ENCODE measurements around the gene ZYG11A. TPM values are rescaled to one million over a fixed set of nuclear protein-coding genes. Genes with fewer than 3 reads are reported as not detected.

Gene ZYG11A
- total RNA-seq, 4 donors from 2014 or later: not detected

DNA sequence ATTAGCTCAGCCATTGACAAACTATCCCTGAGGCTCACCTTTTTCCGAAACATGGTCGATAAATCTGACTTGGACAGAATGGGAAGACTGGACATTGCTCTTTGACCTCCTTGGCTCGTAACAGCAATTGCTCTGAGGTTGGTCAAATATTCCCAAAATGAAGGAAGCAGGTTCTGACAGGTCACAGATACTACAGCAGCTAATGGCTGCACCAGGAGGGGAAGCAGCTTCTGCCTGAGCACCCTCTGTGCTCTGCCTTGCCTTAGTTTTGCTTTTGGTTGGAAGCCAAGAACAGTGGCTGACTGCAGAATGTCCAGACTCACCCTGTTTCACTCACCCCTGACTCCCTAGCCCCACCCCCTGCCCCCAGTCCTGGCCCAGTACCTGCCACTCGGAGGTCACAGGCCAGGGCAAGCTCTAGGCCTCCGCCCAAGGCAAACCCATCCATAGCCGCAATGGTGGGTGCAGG lies 63.6 kb downstream of the ZYG11A start:
- intact Hi-C loops (cut with DNase I): no loop called here
- Histone ChIP-seq H3K27ac (replicated peaks in 1 of 4) (no peak overlapping the region), H3K4me1 (peaks cover 4 to 22% (median 14%) of the 10 kb centered on the region in 4 donors), H3K27me3 (no peaks in the 10 kb centered on the region), H3K4me3 (no peak overlapping the region), H3K36me3 (peaks cover 3 to 41% (median 20%) of the 10 kb centered on the region in 4 donors), H3K9me3 (no peaks in the 10 kb centered on the region)
- no peak for TF ChIP-seq CTCF (IDR thresholded peaks at IDR 0.05)
- TF ChIP-seq EP300 (IDR thresholded peaks at IDR 0.05): no peak
- WGBS: 97% methylated on average over 6 of the region's 6 CpGs
- no peak for DNase-seq (ENCODE audit: extremely low spot score)

- Histone ChIP-seq H3K9me3 (no peaks in the 10 kb centered on the region), H3K27me3 (no peaks in the 10 kb centered on the region), H3K27ac (replicated peaks in 1 of 4) (no peak overlapping the region), H3K36me3 (peaks cover 3 to 50% (median 22%) of the 10 kb centered on the region in 4 donors), H3K4me1 (peaks cover 4 to 22% (median 14%) of the 10 kb centered on the region in 4 donors), H3K4me3 (no peak overlapping the region)
- no peak for DNase-seq (ENCODE audit: extremely low spot score)
- 90% methylated on average over 9 of the region's 9 CpGs for WGBS
- intact Hi-C loops (cut with DNase I): no loop called here
- TF ChIP-seq POLR2A (IDR thresholded peaks at IDR 0.05; ENCODE audit: low read depth): no peak
- no peak for TF ChIP-seq EP300 (IDR thresholded peaks at IDR 0.05)
- no peak for TF ChIP-seq CTCF (IDR thresholded peaks at IDR 0.05)
- no peak for TF ChIP-seq POLR2AphosphoS5 (IDR thresholded peaks at IDR 0.05)
Observed at GRCh38 chr1:52907068-52907811, 64.7 kb downstream of the ZYG11A start.

GRCh38 chr1:52907812-52908153 lies 65.2 kb downstream of the ZYG11A start:
- Histone ChIP-seq H3K36me3 (peaks cover 3 to 50% (median 22%) of the 10 kb centered on the region in 4 donors), H3K27me3 (no peaks in the 10 kb centered on the region), H3K27ac (replicated peaks in 1 of 4) (no peak overlapping the region), H3K4me1 (peaks cover 4 to 22% (median 14%) of the 10 kb centered on the region in 4 donors), H3K9me3 (no peaks in the 10 kb centered on the region), H3K4me3 (no peak overlapping the region)
- TF ChIP-seq CTCF (IDR thresholded peaks at IDR 0.05): no peak
- TF ChIP-seq EP300 (IDR thresholded peaks at IDR 0.05): no peak
- no peak for TF ChIP-seq POLR2AphosphoS5 (IDR thresholded peaks at IDR 0.05)
- TF ChIP-seq POLR2A (IDR thresholded peaks at IDR 0.05; ENCODE audit: low read depth): no peak
- WGBS: 93% methylated on average over 10 of the region's 10 CpGs
- no peak for DNase-seq (ENCODE audit: extremely low spot score)
- intact Hi-C loops (cut with DNase I): no loop called here

GRCh38 chr1:52911541-52911940 lies 69.0 kb downstream of the ZYG11A start:
- Histone ChIP-seq H3K36me3 (peaks cover 0 to 41% (median 19%) of the 10 kb centered on the region in 4 donors), H3K9me3 (no peaks in the 10 kb centered on the region), H3K27me3 (no peaks in the 10 kb centered on the region), H3K27ac (replicated peaks in 1 of 4) (no peak overlapping the region), H3K4me3 (no peak overlapping the region), H3K4me1 (peaks cover 11 to 18% (median 15%) of the 10 kb centered on the region in 4 donors)
- no peak for DNase-seq (ENCODE audit: extremely low spot score)
- intact Hi-C loops (cut with DNase I): no loop called here
- TF ChIP-seq POLR2A (IDR thresholded peaks at IDR 0.05; ENCODE audit: low read depth) (no peak), POLR2AphosphoS5 (IDR thresholded peaks at IDR 0.05) (no peak)
- 95% methylated on average over 8 of the region's 10 CpGs for WGBS

DNA sequence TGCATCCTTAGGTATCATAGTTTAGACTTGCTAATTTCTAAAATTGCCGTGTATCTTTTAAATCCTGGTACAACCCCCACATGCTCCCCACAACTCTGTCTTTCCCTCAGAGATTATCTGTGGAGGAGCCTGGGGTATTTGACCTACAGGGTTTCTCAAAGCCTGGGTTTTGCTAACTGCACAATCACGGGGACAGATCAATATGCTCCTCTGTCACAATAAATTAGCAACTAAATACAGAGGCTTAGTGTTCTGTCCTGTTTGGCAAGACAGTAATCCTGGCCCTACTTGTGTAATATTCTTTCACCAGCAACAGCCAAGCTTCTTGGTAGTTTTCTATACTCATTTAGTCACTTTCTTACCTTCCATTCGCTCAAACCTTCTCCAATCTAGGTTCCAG lies 70.5 kb downstream of the ZYG11A start:
- no peak overlapping the region for H3K27ac ChIP-seq (replicated peaks in 1 of 4)
- TF ChIP-seq CTCF (IDR thresholded peaks at IDR 0.05): no peak
- no peak for TF ChIP-seq POLR2AphosphoS5 (IDR thresholded peaks at IDR 0.05)
- no peak for TF ChIP-seq POLR2A (IDR thresholded peaks at IDR 0.05; ENCODE audit: low read depth)
- TF ChIP-seq EP300 (IDR thresholded peaks at IDR 0.05): no peak
- intact Hi-C loops (cut with DNase I): no loop called here
- peaks cover 15 to 24% (median 20%) of the 10 kb centered on the region in 4 donors for H3K4me1 ChIP-seq
- no peak overlapping the region for H3K4me3 ChIP-seq
- H3K9me3 ChIP-seq: no peaks in the 10 kb centered on the region
- DNase-seq (ENCODE audit: extremely low spot score): no peak
- WGBS: 94% methylated on average over 3 of the region's 3 CpGs
- H3K36me3 ChIP-seq: peaks cover 0 to 31% (median 14%) of the 10 kb centered on the region in 4 donors
- H3K27me3 ChIP-seq: no peaks in the 10 kb centered on the region

Data from esophagus muscularis mucosa (tissue), 4 donors.